D341Med (cell line): ENCODE measurements around the gene KLHDC1.

Experiments
- DNase-seq: peaks from one replicate; pipeline ENCODE4 v3.0.0; 2012; ENCODE audit warnings: low spot score

Gene KLHDC1

DNA sequence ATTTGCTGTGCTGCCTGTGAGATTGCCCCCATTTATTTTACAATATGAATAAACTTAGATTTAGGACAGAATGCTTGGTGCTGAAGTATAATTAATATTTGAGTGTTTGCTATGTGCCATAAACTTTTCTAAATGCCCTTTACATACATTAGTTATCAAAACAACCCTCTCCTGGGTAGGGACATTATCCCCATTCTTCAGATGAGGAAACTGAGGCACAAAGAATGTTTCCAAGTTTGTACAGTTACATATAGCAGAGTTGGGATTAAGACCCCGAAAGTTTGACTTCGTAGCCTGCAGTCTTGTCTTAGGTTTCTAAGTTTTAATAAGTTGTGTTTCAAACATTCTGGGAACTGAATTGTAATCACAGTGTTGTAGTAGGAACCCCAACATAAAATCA is 93.4 kb downstream of the KLHDC1 start:
- DNase-seq = no peak

DNA sequence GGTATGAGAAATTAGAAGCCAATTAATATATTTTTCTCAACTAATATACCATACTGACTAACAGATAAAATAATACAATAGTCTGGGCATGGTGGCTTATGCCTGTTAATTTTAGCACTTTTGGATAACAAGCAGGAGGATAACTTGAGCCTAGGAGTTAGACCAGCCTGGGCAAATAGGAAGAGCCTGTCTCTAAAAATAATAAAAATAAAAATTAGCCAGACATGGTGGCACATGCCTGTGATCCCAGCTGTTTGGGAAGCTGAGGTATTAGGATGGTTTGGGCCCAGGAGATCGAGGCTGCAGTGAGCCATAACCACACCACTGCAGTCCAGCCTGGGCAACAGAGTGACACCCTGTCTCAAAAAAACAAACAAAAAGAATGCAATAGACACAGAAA is 99.7 kb downstream of the KLHDC1 start:
- no peak for DNase-seq

- no peak for DNase-seq
Observed at GRCh38 chr14:49796025-49796424, 103.1 kb downstream of the KLHDC1 start.
